GM18507 (cell line): Measurements from ENCODE around the gene AGTRAP.

Experiments used
- DNase-seq: peaks from one replicate; pipeline ENCODE4 v3.0.0; 2011; ENCODE audit warnings: low read depth; ENCODE audit not compliant: insufficient read length; ENCODE audit errors: extremely low spot score
- FAIRE-seq: peaks from 2 replicates; lab custom pipeline; 2011; peaks lifted over from hg19 to GRCh38; lab: Jason Lieb, UNC

Gene AGTRAP

GRCh38 chr1:11751087-11751486, 15.2 kb downstream of the AGTRAP start:
- DNase-seq, result no peak

GRCh38 chr1:11752359-11753088, 16.6 kb downstream of the AGTRAP start:
- no peak for DNase-seq
- no peak for FAIRE-seq

More at GRCh38 chr1:11751087-11751486, 15.2 kb downstream of the AGTRAP start:
- FAIRE-seq, result no peak

DNA sequence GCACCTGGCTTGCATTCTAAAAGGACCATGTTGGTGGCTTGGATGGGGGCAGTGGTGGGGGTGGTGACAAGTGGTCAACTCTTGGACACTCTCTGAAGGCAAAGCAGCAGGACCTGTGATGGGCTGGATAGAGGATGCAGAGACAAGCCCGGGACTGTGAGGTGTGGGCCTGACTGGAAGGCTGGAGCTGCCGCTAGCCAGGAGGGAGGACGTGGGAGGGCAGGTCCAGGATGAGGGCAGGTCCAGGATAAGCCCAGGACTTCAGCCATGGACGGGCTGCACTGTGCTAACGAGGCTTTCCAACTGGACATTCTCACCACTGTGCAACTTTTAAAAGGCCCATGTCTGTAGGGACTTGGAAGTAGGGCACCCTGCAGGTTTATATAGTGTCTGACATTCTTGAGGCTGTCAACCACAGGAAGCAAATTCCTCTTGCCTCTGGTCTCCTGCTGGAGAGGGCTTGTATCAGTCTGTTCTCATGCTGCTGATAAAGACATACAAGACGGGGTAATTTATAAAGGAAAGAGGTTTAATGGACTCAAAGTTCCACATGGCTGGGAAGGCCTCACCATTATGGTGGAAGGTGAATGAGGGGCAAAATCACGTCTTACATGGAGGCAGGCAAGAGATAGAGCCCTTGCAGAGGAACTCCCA, 17.7 kb downstream of the AGTRAP start:
- no peak for DNase-seq
- FAIRE-seq, result no peak

DNA sequence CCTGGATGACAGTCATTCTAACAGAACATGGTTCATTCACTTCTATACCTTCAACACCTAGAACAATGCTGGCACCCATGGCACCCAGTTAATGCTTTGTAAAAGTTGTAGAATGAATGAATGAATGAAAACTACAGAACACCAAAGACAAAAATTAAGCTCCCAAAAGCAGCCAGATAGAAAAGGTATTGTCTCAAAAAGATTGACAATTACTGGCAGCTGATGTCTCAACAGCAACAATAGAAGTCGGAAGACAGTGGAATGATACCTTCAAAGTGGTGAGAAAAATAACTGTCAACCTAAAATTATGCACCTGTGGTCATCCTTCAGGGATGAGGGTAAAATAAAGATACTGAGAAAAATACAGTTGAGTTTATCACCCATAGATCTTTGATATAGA, 21.1 kb downstream of the AGTRAP start:
- DNase-seq, result no peak
- FAIRE-seq, result no peak

DNA sequence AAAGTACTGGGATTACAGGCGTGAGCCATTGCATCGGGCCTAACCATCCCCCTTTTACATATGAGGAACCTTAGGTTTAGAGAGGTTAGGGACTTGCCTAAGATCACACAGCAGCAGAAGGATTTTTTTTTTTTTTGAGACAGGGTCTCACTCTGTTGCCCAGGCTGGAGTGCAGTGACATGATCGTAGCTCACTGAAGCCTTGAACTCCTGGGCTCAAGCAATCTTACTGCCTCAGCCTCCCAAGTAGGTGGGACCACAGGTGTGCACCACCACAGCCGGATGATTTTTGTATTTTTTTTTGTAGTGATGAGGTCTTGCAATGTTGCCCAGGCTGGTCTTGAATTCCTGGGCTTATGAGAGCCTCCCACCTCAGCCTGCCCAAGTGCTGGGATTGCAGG, 23.9 kb downstream of the AGTRAP start:
- FAIRE-seq (no peak), DNase-seq (no peak)

GRCh38 chr1:11761285-11761684, 25.3 kb downstream of the AGTRAP start:
- FAIRE-seq (no peak), DNase-seq (no peak)

- no peak for DNase-seq
- FAIRE-seq, result no peak
These were observed 26.1 kb downstream of the AGTRAP start, which contains the start of gene C1orf167 for GRCh38 chr1:11761988-11762406. TSS of gene C1orf167 (plus strand) at chr1:11762193. CDS start at chr1:11764401, 2,208 bp downstream.

- DNase-seq (no peak), FAIRE-seq (no peak)
These were observed 28.2 kb downstream of the AGTRAP start for GRCh38 chr1:11764115-11764514.

GRCh38 chr1:11764519-11764918, 28.6 kb downstream of the AGTRAP start:
- FAIRE-seq (no peak), DNase-seq (no peak)

GRCh38 chr1:11765661-11766428, 29.9 kb downstream of the AGTRAP start:
- no peak for FAIRE-seq
- no peak for DNase-seq

DNA sequence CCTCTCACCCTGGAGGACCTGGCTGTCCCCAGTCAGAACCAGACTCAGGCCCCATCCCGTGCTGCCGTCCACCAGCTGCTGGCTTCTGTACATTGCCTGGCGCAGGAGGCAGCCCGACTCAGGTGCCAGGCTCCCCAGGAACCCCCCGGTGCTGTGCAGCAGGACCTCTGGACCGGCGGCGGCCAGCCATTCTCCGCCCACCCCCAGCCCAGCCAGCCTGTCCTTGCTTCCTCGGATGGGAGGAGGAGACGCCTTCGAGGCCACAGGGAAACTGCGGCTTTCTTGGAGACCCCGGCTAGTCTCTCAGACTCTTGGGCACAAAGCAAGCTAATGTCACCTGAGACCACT, 30.5 kb downstream of the AGTRAP start:
- FAIRE-seq (no peak), DNase-seq (no peak)

DNA sequence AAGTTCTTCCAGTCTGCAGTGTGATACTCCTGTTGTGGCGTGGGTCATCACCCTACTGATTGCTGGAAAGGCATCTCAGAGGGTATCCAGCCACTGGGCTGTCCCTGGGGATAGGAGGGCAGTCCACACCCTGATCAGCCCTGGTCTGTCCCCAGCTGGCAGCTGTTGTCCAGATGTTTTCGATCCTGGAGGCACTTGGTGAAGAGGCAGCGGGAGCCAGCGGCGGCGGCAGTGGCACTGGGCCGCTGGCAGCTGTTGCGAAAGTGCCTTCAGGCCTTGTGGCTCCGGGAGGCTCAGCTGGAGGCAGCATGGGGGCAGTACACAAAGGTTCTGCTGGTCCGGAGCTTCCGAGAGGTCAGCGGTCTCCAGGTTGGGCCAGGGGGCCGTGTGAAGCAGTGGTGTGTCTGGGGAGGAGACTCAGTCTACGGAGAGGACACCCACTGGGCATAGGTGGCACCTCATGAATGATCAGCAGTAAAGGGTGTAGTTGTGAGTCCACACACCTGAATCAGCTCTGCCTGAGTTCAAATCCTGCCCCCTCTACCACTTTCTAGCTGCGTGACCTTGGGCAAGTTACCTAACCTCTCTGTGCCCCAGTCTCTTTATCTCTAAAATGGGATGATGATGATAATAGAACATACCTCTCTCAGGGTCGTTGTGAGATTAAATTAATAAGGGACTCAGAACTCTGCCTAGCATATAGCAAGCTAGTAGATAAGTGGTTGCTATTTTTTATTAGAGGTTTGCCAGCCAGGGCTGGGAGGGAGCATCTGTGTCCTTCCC, 32.2 kb downstream of the AGTRAP start:
- FAIRE-seq (no peak), DNase-seq (no peak)

DNA sequence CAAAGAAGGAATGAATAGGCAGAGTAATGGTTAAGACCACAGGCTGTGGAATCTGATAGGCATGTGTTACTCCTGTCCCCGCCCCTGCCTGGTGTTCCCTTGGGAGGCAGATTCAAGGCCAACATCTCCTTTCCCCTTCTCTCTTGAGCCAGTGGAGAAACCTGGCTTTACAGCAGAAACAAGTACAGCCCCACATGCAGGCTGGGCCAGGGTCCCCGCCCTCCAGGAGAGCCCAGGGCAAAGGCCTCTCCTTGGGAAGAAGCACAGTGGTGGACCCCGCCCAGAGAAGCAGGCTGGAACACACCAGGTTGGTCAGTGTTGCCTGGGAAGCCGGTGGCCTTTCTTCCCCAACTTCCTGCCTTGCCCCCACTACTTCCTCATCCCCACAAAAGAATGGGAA, 32.9 kb downstream of the AGTRAP start:
- DNase-seq (no peak), FAIRE-seq (no peak)

DNA sequence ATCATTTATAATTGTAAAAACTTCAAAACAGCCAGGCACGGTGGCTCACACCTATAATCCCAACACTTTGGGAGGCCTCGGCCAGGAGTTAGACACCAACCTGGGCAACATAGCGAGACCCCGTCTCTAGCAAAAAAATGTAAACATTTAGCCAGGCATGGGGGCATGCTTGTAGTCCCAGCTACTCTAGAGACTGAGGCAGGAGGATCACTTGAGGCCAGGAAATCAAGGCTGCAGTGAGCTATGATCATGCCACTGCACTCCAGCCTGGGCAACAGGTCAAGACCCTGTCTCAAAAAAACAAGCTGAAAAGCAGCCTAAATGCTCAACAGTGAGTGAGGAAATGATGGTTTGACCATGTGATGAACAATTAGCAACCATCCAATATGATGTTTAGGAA, 33.3 kb downstream of the AGTRAP start:
- DNase-seq (no peak), FAIRE-seq (no peak)

DNA sequence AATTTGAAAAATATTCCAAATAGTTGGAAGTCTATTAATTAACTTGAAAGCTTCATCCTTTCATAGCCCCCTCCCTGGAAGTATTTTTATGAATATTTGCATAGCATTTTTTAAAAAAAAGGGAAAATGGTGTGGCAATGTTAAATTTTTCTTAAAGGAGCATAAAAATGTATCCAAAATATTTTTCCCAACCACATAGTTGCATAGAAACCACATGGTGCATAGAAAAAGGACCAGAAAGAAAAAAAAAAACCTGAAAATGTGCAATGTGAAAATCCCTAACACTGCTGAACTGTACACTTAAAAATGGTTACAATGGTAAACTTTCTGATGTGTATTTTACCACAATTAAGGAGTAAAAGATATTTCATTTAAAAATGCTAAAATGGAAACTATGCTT, 34.1 kb downstream of the AGTRAP start:
- FAIRE-seq, result no peak

GRCh38 chr1:11771481-11772043, 35.6 kb downstream of the AGTRAP start:
- no peak for FAIRE-seq

More for the DNA sequence above, 34.1 kb downstream of the AGTRAP start:
- DNase-seq, result no peak

GRCh38 chr1:11772458-11772857, 36.5 kb downstream of the AGTRAP start:
- no peak for FAIRE-seq
- DNase-seq, result no peak

More at GRCh38 chr1:11771481-11772043, 35.6 kb downstream of the AGTRAP start:
- DNase-seq, result no peak

DNA sequence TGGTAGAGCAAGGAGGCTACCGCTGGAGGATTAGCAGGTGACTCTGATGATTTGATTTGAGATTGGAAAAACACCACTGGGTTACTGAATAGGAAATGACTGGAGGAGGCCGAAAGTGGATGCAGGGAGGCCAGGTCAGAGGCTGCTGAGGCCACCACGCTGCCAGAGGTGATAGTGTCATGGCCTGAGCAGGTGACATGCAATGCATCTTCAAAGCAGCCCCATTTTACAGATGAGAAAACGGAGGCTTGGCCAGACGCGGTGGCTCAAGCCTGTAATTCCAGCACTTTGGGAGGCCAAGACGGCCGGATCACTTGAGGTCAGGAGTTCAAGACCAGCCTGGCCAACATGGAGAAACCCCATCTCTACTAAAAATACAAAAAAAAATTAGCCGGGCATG, 38.8 kb downstream of the AGTRAP start:
- FAIRE-seq (no peak), DNase-seq (no peak)

GRCh38 chr1:11777658-11778322, 41.9 kb downstream of the AGTRAP start:
- DNase-seq (no peak), FAIRE-seq (no peak)
